ENCODE data around the gene B3GAT1.

Gene B3GAT1

GRCh38 chr11:134390706-134391569 is 21.1 kb downstream of the B3GAT1 start:
- DNase-seq (ENCODE audit: low read depth in 3 of 3), result no peak

GRCh38 chr11:134389464-134390180 is 22.4 kb downstream of the B3GAT1 start:
- no peak for DNase-seq (ENCODE audit: low read depth in 3 of 3)

- no peak for DNase-seq (ENCODE audit: low read depth in 3 of 3)
These were observed 23.5 kb downstream of the B3GAT1 start for GRCh38 chr11:134388590-134388989.

- DNase-seq (ENCODE audit: low read depth in 3 of 3), result no peak
These were observed 24.5 kb downstream of the B3GAT1 start for GRCh38 chr11:134387501-134387900.

- DNase-seq (ENCODE audit: low read depth in 3 of 3), result no peak
These were observed 25.1 kb downstream of the B3GAT1 start for GRCh38 chr11:134386945-134387344.

GRCh38 chr11:134385774-134386565 is 26.1 kb downstream of the B3GAT1 start:
- no peak for DNase-seq (ENCODE audit: low read depth in 3 of 3)

- no peak for DNase-seq (ENCODE audit: low read depth in 3 of 3)
These were observed 26.9 kb downstream of the B3GAT1 start for GRCh38 chr11:134385171-134385570.

- no peak for DNase-seq (ENCODE audit: low read depth in 3 of 3)
These were observed 27.6 kb downstream of the B3GAT1 start for GRCh38 chr11:134384406-134384805.

- DNase-seq (ENCODE audit: low read depth in 3 of 3), result no peak
These were observed 28.3 kb downstream of the B3GAT1 start for GRCh38 chr11:134383576-134384221.

GRCh38 chr11:134382830-134383229 is 29.2 kb downstream of the B3GAT1 start:
- no peak for DNase-seq (ENCODE audit: low read depth in 3 of 3)

GRCh38 chr11:134382257-134382656 is 29.8 kb downstream of the B3GAT1 start:
- no peak for DNase-seq (ENCODE audit: low read depth in 3 of 3)

- no peak for DNase-seq (ENCODE audit: low read depth in 3 of 3)
These were observed 31.3 kb downstream of the B3GAT1 start for GRCh38 chr11:134380785-134381184.

- no peak for DNase-seq (ENCODE audit: low read depth in 3 of 3)
These were observed 31.8 kb downstream of the B3GAT1 start for GRCh38 chr11:134380229-134380628.

GRCh38 chr11:134379241-134379640 is 32.8 kb downstream of the B3GAT1 start:
- no peak for DNase-seq (ENCODE audit: low read depth in 3 of 3)

GRCh38 chr11:134377876-134378275 is 34.2 kb downstream of the B3GAT1 start:
- no peak for DNase-seq (ENCODE audit: low read depth in 3 of 3)

GRCh38 chr11:134376150-134376921 is 35.7 kb downstream of the B3GAT1 start:
- DNase-seq (ENCODE audit: low read depth in 3 of 3), result no peak

- no peak for DNase-seq (ENCODE audit: low read depth in 3 of 3)
These were observed 37.0 kb downstream of the B3GAT1 start for GRCh38 chr11:134374891-134375550.

GRCh38 chr11:134374171-134374570 is 37.9 kb downstream of the B3GAT1 start:
- DNase-seq (ENCODE audit: low read depth in 3 of 3), result no peak

GRCh38 chr11:134373591-134374052 is 38.4 kb downstream of the B3GAT1 start:
- no peak for DNase-seq (ENCODE audit: low read depth in 3 of 3)

GRCh38 chr11:134372961-134373360 is 39.1 kb downstream of the B3GAT1 start:
- DNase-seq (ENCODE audit: low read depth in 3 of 3), result no peak
